CD4-positive, alpha-beta T cell treated with Interleukin-4 for 1 hour (primary cell): ENCODE data around the gene COQ8B.

ENCODE experiments used
- DNase-seq, 2 donors: peaks; one replicate each; pipeline ENCODE4 v3.0.0-alpha.2; 2020 to 2022

Gene COQ8B

DNA sequence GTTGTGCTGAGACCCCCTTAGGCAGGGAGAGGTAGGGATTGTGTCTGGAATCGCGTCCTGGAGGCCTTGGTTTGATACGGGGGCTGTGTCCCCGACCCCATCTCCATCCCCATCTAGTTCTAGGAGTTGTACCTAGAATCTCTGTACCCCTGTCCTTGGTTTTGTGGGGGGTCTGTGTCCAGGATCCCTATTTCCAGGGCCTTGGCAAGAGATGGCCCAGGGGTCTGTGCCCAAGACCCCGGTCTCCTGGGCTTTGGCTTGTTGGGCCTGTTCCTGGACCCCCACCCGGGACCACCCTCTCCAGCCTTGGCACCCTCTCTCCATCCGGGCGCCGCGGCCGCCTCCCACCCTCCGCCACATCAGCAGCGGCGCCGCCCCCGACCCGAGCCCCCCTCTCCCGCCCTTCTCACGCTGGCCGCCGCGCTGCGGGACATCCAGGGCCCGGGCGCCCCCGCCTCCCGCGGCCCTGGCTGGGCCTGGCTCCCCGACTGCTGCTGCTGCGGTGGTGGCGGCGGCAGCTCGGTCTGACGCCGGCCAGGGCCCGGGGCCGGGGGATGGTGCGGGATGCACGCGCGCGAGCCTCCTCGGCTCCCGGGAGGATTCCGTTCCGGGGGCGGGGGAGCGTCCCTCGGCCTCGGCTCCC is 26.5 kb downstream of the COQ8B start, which contains the start of gene NUMBL:
Gene NUMBL, minus strand, starts transcription at position 602 of the 643 bp plus-strand sequence. Its CDS starts 168 bp downstream, at position 434.
- DNase-seq = no peak

DNA sequence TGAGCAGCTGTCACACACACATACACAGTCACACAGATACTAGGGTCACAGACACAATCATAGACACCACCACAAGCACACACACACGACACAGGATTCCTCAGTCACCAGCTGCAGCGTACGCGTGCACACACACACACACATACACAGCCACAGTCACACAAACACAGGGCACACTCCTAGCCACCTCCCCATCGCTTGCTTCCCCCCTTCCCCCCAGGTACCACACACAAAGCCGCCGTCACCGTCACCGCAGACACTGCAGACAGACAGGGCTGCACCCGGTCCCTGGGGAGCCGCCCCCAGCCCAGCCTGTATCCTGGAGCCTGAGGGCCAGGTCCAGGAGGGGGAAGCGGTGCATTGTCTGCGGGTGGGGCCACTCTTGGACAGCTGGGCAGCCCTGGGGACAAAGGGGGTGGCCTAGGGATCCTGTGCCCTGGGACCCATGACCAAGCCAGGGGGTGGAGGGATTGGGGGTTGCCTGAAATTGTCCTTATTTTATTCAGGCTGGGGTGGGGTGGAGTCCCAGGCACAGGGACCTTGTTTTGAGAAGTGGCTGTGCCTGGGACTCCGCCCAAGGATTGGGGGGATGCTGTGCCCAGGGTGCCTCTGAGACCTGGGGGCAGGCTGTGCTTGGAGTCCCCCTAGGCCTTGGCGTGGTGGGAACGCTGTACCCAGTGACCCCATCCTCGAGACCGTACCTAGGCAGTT is 27.2 kb downstream of the COQ8B start:
- peak; percentile 24 to 66 for DNase-seq

DNA sequence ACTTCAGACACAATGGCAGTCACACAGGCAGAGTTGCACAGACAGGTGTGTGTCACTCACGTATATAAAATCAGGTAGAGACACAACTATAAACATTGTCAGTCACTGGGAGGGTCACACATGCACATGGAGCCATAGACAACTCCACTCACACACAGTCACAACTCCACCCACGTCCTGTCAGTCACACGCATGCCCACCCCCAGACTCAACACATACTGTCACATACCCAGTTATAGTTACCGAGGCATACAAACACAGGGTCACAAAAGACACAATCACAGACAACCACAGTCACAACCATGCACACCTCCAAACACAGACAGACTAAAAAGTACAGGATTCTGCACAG is 27.7 kb downstream of the COQ8B start:
- DNase-seq = no peak

DNA sequence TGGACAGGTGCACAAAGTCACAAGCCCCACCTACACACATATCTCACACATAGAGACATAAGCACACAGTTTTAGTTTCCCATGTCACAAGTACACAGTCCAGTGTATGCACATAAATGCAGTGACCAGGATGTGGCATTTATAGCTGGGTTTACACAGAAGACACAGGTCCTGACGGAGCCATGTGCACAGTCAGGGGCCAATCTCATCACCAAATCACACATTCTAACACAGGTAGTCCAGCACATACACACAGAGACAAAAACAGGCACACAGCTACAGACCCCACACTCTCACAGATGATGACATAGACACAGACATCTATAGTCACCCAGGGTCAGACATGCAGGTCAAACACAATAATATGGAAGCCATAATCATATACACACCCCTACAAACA is 28.4 kb downstream of the COQ8B start:
- DNase-seq = no peak

DNA sequence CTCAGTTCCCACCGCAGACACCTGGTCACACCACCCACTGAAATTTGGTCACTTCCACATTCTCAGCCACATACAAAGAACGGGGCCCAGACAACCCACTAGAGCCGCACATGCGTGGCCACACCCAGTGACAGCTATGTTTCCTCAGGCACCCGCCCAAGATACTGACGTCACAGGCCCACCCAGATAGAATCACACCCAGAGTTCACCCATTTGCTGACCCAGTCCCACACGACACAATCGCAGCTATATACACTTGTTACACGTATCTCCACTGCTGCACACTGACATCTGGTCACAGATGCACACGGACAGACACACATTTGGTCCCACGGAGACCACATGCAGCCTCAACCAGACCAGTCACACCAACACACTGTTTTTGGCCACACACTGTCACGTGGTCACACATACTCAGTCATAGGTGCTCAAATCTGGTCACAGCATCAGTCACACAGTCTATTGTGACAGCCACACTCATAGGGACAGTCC is 29.1 kb downstream of the COQ8B start:
- DNase-seq = peak; percentile 56 to 84

DNA sequence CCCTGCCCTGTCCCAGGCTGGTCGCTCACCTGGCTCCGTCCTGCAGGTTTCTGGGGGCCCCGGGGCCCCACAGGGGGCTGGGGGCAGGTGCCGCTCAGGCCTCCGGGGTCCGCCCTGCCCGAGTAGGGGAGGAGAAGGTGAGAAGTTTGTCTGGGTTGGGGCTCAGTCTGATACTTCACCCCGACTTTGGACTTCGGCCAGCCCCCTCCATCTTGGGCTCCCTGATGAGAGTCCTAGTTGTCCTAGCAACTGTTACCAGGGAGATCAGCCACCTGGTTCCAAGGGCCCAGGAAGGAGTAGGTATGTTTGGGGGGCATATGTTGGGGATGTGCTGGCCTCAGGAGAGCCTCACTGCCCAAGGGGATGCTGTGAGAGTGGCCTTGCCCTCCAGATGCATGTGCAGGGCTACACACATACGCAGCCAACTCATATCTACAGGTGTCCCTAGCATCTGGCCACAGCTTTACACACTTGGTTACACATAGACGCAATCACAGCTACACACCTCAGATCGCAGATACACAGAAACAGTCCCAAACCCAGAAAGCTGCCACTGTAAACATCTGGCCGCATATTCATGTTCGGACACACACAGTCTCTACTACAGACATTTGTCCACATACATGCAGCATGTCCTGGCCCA is 29.7 kb downstream of the COQ8B start:
- DNase-seq = no peak

DNA sequence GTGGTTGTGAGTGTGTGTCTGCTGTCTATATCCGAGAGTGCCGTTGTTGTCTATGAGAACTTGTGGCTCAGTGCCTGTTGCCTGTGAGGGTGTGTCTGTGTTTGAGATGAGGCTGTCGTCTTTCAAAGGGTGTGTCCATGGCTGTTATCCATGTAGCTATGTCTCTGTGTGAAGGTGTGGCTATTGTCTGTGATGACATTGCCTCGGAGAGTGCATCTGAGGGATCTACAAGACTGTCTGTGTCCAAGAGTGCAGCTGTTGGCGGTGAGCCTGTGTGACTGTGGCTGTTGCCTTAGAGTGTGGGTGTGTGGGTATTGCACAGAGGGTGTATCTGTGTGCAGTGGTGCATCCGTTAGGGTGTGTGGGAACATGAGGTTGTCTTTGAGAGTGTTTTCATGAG is 31.1 kb downstream of the COQ8B start:
- DNase-seq = no peak

DNA sequence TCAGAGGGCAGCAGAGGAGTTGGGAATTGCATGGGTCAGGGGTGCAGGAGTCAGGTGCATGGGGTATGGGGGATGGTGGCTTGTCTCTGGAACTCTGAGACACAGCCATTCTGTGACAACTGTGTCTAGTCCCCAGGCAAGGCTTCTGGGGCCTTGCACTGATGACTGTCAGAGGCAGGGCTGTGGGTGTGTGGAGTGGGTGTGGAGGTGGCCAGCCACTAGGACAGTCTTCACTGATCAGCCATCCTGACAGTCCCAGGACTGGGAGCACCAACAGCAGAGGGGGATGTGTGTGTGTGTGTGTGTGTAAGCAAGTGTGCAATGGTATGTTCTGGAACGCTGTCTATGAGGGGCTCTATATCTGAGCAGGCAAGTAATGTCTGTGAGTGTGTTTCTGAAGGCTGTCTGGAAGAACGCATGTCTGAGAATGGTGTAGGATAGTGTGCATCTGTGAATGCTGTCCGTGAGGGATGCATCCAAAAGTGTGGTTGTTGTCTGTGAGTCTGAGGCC is 31.6 kb downstream of the COQ8B start:
- DNase-seq = no peak

DNA sequence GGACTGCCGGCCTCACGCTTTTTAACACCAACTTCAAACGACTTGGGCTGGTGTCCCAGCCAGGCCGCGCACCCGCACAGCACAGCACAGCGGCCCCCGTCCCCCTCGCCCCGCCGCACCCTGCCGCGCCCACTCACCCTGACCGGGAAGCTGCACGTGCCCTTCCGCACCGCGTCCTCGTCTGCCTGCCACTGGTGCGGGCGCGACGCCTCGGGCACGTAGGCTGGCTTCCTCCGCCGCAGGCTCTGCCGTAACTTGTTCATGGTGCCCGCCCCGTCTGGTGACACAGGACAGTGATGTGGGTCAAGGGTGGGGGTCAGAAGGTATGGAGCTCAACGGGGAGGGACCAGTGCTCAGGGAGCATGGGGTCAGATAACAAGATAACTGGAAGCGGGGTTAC is 32.4 kb downstream of the COQ8B start:
- no peak for DNase-seq

DNA sequence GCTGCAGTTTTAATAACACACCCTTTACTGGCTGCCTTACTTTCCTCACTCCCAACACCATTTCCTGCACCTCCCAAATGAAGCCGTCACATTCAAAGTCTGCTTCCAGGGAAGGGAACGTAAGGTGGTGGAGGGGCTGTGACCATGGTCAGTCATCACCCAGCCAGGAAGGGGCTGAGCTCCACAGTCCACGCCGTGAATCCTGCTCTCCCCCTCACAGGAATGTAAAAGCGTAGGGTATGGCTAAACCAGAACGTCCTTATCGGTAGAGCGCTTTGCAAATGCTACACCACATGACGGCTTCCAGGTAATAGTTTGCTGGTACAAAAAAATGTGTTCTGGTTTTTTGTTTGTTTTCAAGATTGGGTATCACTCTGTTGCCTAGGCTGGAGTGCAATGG is 33.2 kb downstream of the COQ8B start:
- DNase-seq = no peak

DNA sequence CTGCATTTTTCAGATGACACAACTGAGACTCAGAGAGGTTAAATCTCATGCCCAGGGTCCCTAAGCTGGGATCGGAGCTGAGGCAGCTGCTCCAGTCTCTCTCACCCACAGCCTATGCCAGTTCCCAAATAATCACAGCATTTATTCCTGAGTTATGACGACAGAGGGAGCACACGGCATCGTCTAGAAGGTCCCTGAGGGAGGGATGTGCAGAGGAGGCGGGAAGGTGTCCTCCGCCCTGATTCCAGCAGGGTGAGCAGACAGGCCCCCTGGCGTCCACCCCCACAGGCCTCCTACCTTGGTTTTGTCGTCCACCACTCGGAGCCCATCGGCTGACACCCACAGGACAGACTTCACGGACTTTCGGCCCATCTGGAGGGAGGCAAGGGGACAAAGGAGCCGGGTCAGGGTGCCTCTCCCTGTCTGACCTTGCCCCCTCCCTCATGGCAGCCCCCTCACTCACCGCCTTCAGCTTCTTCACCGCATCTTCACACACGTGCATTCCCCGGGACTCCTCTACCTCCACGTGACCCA is 34.2 kb downstream of the COQ8B start:
- DNase-seq = no peak

DNA sequence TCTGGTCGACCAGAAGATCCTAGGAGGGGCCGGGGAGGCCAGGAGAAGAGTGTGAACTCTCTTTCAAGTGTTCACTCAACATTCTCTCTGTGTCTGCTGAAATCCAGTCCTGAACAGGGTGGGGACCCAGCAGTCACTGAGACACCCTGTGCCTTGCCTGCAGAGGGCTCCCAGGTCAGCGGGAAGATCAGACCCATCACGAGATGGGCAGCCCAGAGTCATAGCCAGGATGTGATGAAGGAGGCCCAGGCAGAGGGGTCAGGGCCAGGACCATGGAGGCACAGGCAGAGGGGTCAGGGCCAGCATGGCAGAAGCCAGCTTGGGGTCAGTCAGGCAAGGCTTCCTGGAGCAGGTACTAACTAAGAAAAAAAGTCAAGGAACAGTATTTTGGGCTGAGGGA is 35.6 kb downstream of the COQ8B start:
- DNase-seq = no peak

DNA sequence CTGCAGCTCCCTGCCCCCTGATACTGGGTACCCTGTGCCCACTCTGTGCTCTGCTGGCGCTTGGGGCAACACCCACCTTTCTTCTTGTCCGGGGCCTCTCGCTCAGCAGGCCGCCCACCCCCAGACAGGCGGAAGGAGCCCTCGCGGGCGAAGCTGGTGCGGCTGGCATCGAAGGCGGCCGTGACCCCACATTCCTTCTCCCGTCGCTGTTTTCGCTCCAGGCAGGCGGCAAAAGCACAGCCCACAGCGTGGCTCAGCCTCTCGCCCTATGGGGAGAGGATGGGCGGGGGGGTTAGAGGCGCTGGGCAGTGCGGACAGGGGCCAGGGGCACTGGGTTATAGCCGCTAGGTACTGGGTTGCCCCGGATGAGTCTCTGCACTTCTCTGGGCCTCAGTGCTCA is 39.5 kb downstream of the COQ8B start:
- no peak for DNase-seq

DNA sequence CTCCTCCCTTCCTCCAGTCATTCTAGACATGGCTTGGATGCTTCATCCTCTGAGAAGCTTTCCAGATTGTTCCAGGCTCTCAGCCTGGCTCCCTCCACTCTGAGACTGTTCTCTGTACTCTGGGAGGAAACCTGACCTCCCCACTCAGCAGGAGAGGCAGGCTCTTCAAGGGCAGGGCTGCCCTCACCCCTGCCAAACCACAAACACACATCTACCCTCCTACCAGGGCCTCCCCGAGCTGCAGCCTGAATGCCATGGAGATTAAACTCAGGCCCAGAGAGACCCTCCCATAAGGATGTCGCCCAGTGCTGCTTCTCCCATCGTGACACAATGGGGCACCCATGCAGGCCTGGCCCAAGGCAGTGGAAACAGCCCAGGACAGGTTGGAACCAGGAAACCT is 42.4 kb downstream of the COQ8B start:
- DNase-seq = no peak

DNA sequence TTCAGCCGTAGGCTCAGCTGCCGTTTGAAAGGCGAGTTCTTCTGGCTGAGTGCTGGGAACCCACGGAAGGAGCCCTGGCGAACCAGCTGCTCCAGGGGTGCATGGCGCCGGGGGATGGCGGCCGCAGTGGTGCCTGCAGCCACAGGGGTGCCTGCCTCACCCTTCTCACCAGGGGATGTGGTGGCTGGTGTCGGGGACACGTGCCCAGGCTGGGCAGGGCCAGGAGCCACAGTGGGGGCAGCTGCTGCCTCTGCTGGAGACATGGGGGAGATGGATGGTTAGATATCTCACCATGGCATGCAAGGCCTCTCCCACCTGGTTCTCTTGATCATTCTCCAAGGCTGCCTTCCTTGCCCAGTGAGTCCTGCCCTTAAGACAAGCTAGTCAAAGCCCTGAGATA is 43.3 kb downstream of the COQ8B start:
- DNase-seq = peak; percentile 26

DNA sequence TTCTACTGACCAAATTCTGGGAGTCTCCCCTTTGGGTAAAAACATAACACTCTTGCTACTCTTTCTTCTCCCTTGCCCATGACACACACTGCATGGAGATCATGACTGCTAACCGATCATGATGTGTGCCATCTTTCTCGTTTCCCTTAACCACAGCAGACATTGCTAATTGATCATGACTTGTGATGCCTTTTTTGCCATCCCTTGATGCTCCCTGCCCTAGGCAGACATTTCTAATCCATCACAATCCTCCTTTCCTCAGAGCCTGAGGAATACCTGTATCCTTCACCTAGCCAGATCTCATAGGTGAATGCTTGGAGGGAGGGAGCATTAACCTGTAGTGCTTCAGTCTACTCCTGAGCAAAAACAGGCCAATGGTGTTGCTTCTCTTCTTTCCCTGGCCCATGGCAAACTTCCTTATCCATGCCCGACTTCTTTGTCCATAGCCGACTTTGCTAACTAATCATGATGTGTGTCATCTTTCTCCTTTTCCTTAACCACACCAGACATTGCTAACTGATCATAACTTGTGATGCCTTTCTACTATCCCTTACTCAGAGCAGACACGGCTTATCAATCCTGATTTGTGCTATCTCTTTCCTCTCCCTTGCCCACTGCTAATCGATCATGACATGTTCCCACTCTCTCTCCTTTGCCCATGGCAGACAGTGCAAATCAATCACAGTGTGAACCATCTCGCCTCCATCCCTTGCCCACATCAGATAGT is 44.0 kb downstream of the COQ8B start:
- no peak for DNase-seq

DNA sequence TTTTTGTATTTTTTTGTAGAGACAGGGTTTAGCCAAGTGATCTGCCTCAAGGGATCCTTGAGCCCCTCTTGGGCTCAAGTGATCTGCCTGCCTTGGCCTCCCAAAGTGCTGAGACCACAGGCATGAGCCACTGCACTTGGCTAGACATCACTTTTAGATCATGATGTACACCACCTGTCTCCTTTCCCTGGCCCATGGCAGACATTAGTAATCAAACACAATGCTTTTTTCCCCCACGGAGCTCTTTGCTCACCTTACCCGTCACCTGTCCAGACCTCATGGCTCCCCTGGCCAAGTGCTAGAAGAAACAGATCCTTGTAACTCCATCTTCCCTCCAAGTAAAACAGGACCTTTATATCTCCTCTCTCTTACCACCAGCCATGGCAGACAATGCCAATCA is 44.6 kb downstream of the COQ8B start:
- DNase-seq = no peak

DNA sequence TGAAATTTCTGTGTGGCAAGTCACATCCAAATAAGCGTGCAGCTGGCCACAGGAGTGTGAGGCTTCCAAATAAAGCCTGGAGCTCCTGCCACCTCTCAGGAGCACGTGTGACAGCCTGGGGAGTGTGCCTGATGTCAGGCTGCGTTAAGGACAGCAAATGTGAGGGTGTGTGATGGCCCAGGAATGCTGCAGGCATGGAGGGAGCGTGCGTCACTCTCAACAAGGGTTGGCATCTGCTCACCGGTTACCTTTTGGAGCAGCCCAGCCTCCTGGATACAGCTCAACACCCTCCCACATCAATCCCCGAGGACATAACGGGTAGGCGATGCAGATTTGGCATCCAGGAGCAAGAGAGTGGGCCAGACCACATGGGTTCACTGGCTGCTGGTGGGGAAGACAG is 45.3 kb downstream of the COQ8B start:
- no peak for DNase-seq

DNA sequence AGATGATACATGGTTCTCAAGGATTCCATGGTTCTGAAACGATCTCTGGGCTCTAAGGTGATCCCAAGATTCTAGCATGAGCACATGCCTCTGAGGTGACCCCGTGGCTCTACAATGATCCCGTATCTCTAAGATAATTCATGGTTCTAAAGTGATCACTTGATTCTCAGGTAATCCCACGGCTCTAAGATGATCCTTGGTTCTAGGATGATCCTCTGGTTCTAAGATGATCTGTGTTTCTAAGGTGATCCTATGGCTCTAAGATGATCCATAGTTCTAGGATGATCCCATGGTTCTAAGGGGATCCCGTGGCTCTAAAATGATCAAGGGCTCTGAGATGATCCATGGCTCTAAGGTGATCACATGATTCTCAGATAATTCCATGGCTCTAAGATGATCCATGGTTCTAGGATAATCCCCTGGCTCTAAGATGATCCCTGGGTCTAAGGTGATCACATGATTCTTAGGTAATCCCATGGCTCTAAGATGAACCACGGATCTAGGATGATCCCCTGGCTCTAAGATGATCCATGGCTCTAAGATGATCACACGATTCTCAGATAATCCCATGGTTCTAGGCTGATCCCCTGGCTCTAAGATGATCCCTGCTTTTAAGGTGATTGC is 47.6 kb downstream of the COQ8B start:
- no peak for DNase-seq

DNA sequence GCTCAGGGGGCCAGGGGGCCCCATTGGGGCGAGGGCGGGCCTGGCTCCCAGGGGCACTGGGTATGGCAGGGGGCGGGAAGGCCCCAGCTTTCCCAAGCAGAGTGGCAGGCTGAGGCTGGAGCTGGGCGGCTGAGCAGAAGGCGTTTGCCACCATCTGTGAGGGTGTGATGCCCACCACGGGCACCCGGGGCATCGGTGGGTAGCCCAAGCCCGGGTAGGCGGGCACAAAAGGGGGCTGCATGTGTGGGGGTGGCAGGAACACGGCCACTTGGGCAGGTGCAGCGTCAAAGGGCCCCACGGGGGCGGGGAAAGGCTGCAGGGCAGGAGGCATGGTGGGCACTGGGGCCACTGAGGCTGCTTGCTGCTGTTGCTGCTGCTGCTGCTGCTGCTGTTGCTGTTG is 49.1 kb downstream of the COQ8B start:
- no peak for DNase-seq

DNA sequence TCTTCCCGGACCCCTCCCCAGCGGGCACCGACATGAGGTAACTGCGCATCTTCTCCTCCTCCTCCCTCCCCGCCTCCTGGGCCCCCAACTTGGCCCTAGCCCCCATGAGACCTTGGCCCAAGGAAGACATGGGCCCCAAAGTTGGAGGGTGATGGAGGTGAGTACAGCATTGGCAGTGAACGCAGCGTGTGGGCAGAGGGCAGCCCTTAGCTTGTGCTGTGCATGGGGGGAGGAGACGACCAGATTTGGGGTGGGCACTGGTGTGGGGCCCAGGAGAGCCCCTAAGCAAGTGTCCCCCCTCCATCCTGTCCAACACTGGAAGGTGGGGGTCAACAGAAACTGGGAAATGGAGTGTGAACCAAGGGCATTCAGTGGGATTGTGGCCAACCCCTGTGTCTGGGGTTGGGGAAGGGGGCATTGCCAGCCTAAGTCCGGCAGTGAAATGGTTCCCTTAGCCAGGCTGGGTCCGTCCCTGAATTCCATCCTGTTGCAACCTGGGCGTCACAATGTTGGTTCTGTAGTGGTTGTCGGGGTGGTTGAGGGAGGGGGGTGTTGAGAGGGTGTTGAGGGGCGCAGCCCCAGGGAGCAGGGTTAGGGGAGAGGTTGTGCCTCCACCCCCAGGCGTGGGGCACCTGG is 49.8 kb downstream of the COQ8B start:
- no peak for DNase-seq
